CD4-positive, CD25-positive, alpha-beta regulatory T cell (primary cell): ENCODE results near the gene SEMA3D. TPM values are rescaled to one million over a fixed set of nuclear protein-coding genes. Genes with fewer than 3 reads are reported as not detected.

ENCODE experiments used
- ATAC-seq, 2 donors: fragments of 150-1000 bp; cut with Tn5 transposase; one replicate each; pipeline ENCODE4 v1.10.0; 2021; ENCODE audit warnings: low read depth in 2 of 2, moderate number of reproducible peaks in 2 of 2, moderate library complexity in 1 of 2
- DNase-seq, 3 donors: peaks; one replicate each; pipeline versions ENCODE4 v3.0.0 to v3.0.0-alpha.2; 2012 to 2022; ENCODE audit warnings: mixed read lengths in 1 of 3
- H3K27ac ChIP-seq: one replicate; pipeline ENCODE4 v1.7.0; 2013; ENCODE audit warnings: mild to moderate bottlenecking, low read length; ENCODE audit not compliant: insufficient read depth, poor library complexity, severe bottlenecking
- H3K27me3 ChIP-seq: one replicate; pipeline ENCODE4 v1.7.0; 2013; ENCODE audit warnings: low read length; ENCODE audit not compliant: control insufficient read depth, insufficient read depth
- H3K36me3 ChIP-seq: one replicate; pipeline ENCODE4 v1.7.0; 2013; ENCODE audit warnings: mild to moderate bottlenecking, low read length, moderate library complexity; ENCODE audit not compliant: control insufficient read depth, insufficient read depth
- H3K4me1 ChIP-seq: 2 replicates; pipeline ENCODE4 v1.7.0; 2013; ENCODE audit warnings: mild to moderate bottlenecking, low read length; ENCODE audit not compliant: insufficient read depth, control insufficient read depth, poor library complexity, severe bottlenecking
- H3K4me3 ChIP-seq: one replicate; pipeline ENCODE4 v1.7.0; 2013; ENCODE audit warnings: low read depth, mild to moderate bottlenecking, low read length, moderate library complexity
- H3K9me3 ChIP-seq, 2 experiments: 1 replicate in 1 of 2; 2 replicates in 1 of 2; pipeline ENCODE4 v1.7.0; 2013; ENCODE audit warnings: low read length in 2 of 2, mild to moderate bottlenecking in 1 of 2, moderate library complexity in 1 of 2; ENCODE audit not compliant: control insufficient read depth in 2 of 2
- H3K27ac Mint-ChIP-seq, 3 donors: one replicate each; pipeline ENCODE4 v1.8.0; 2020 to 2022; ENCODE audit warnings: mild to moderate bottlenecking in 3 of 3, mixed read lengths in 3 of 3, moderate library complexity in 2 of 3
- H3K27me3 Mint-ChIP-seq: one replicate; pipeline ENCODE4 v1.8.0; 2022; ENCODE audit warnings: mild to moderate bottlenecking, mixed read lengths
- H3K36me3 Mint-ChIP-seq: one replicate; pipeline ENCODE4 v1.8.0; 2020; ENCODE audit warnings: mixed read lengths
- H3K4me1 Mint-ChIP-seq, 4 donors: one replicate each; pipeline ENCODE4 v1.8.0; 2020 to 2022; ENCODE audit warnings: mixed read lengths in 4 of 4, mild to moderate bottlenecking in 1 of 4
- H3K4me3 Mint-ChIP-seq, 4 donors: one replicate each; pipeline ENCODE4 v1.8.0; 2020 to 2022; ENCODE audit warnings: mild to moderate bottlenecking in 4 of 4, mixed read lengths in 4 of 4, moderate library complexity in 3 of 4
- H3K9me3 Mint-ChIP-seq, 7 donors: one replicate each; pipeline ENCODE4 v1.8.0; 2020 to 2022; ENCODE audit warnings: mixed read lengths in 7 of 7, mild to moderate bottlenecking in 3 of 7, moderate library complexity in 2 of 7
- polyA plus RNA-seq, 4 donors: library from polyadenylated mRNA; unstranded; fragments of 300-500 nt; fragmentation: Illumina TruSeq; gene quantifications; one replicate each; pipeline ENCODE4 v1.2.3, GENCODE V29; 2021
- total RNA-seq: library from RNA; stranded (reverse); gene quantifications from one replicate; pipeline ENCODE4 v1.2.3, GENCODE V29; 2022

SEMA3D gene
- total and polyA plus RNA-seq, 5 donors from 2014 or later: not detected

GRCh38 chr7:85023916-85024315 is 162.9 kb downstream of the SEMA3D start:
- H3K4me3 Mint-ChIP-seq: no peak overlapping the region
- ATAC-seq (no peak), DNase-seq (no peak)
- no peaks in the 10 kb centered on the region for H3K36me3 ChIP-seq
- H3K4me3 ChIP-seq: no peak overlapping the region
- no peak overlapping the region for H3K27ac ChIP-seq
- H3K4me1 Mint-ChIP-seq: no peaks in the 10 kb centered on the region
- no peak overlapping the region for H3K27ac Mint-ChIP-seq
- H3K27me3 ChIP-seq: no peaks in the 10 kb centered on the region
- H3K36me3 Mint-ChIP-seq: no peaks in the 10 kb centered on the region
- no peaks in the 10 kb centered on the region for H3K9me3 ChIP-seq
- no peaks in the 10 kb centered on the region for H3K9me3 Mint-ChIP-seq
- H3K4me1 ChIP-seq: no peaks in the 10 kb centered on the region
- no peaks in the 10 kb centered on the region for H3K27me3 Mint-ChIP-seq

GRCh38 chr7:85023066-85023712 is 163.7 kb downstream of the SEMA3D start:
- H3K4me3 Mint-ChIP-seq: no peak overlapping the region
- no peaks in the 10 kb centered on the region for H3K36me3 Mint-ChIP-seq
- no peaks in the 10 kb centered on the region for H3K27me3 Mint-ChIP-seq
- Histone ChIP-seq H3K36me3 (no peaks in the 10 kb centered on the region), H3K4me1 (no peaks in the 10 kb centered on the region), H3K9me3 (no peaks in the 10 kb centered on the region), H3K27ac (no peak overlapping the region), H3K4me3 (no peak overlapping the region), H3K27me3 (no peaks in the 10 kb centered on the region)
- ATAC-seq (no peak), DNase-seq (peak in 2 of 3 donors; percentile 21 to 24)
- no peak overlapping the region for H3K27ac Mint-ChIP-seq
- no peaks in the 10 kb centered on the region for H3K4me1 Mint-ChIP-seq
- no peaks in the 10 kb centered on the region for H3K9me3 Mint-ChIP-seq

GRCh38 chr7:85022064-85022697 is 164.7 kb downstream of the SEMA3D start:
- Mint-ChIP-seq H3K4me3 (no peak overlapping the region), H3K27ac (no peak overlapping the region), H3K27me3 (no peaks in the 10 kb centered on the region), H3K9me3 (no peaks in the 10 kb centered on the region), H3K4me1 (no peaks in the 10 kb centered on the region), H3K36me3 (no peaks in the 10 kb centered on the region)
- H3K27me3 ChIP-seq: no peaks in the 10 kb centered on the region
- ATAC-seq (no peak), DNase-seq (no peak)
- no peak overlapping the region for H3K27ac ChIP-seq
- H3K4me3 ChIP-seq: no peak overlapping the region
- H3K36me3 ChIP-seq: no peaks in the 10 kb centered on the region
- no peaks in the 10 kb centered on the region for H3K4me1 ChIP-seq
- no peaks in the 10 kb centered on the region for H3K9me3 ChIP-seq

GRCh38 chr7:85021101-85021704 is 165.7 kb downstream of the SEMA3D start:
- Histone ChIP-seq H3K27me3 (no peaks in the 10 kb centered on the region), H3K27ac (no peak overlapping the region), H3K36me3 (no peaks in the 10 kb centered on the region), H3K4me1 (no peaks in the 10 kb centered on the region), H3K9me3 (no peaks in the 10 kb centered on the region), H3K4me3 (no peak overlapping the region)
- no peak for ATAC-seq
- no peak overlapping the region for H3K27ac Mint-ChIP-seq
- H3K9me3 Mint-ChIP-seq: peaks cover 0 to 3% (median 0%) of the 10 kb centered on the region in 7 donors
- no peak overlapping the region for H3K4me3 Mint-ChIP-seq
- no peak for DNase-seq
- H3K4me1 Mint-ChIP-seq: no peaks in the 10 kb centered on the region
- H3K36me3 Mint-ChIP-seq: no peaks in the 10 kb centered on the region
- no peaks in the 10 kb centered on the region for H3K27me3 Mint-ChIP-seq

- Histone ChIP-seq H3K27ac (no peak overlapping the region), H3K36me3 (no peaks in the 10 kb centered on the region), H3K9me3 (no peaks in the 10 kb centered on the region), H3K4me1 (no peaks in the 10 kb centered on the region), H3K27me3 (no peaks in the 10 kb centered on the region), H3K4me3 (no peak overlapping the region)
- H3K4me3 Mint-ChIP-seq: no peak overlapping the region
- no peaks in the 10 kb centered on the region for H3K27me3 Mint-ChIP-seq
- no peak for DNase-seq
- H3K9me3 Mint-ChIP-seq: peaks cover 0 to 6% (median 0%) of the 10 kb centered on the region in 7 donors
- H3K4me1 Mint-ChIP-seq: no peaks in the 10 kb centered on the region
- H3K27ac Mint-ChIP-seq: no peak overlapping the region
- no peak for ATAC-seq
- H3K36me3 Mint-ChIP-seq: no peaks in the 10 kb centered on the region
Measured at GRCh38 chr7:85019778-85020177, 167.1 kb downstream of the SEMA3D start.

- DNase-seq: no peak
- Histone ChIP-seq H3K36me3 (no peaks in the 10 kb centered on the region), H3K4me1 (no peaks in the 10 kb centered on the region), H3K9me3 (no peaks in the 10 kb centered on the region), H3K27ac (no peak overlapping the region), H3K4me3 (no peak overlapping the region), H3K27me3 (no peaks in the 10 kb centered on the region)
- no peak for ATAC-seq
- Mint-ChIP-seq H3K27ac (no peak overlapping the region), H3K9me3 (peaks cover 0 to 6% (median 0%) of the 10 kb centered on the region in 7 donors), H3K4me3 (no peak overlapping the region), H3K36me3 (no peaks in the 10 kb centered on the region), H3K4me1 (no peaks in the 10 kb centered on the region), H3K27me3 (no peaks in the 10 kb centered on the region)
Measured at GRCh38 chr7:85019176-85019575, 167.7 kb downstream of the SEMA3D start.

- Mint-ChIP-seq H3K4me1 (no peaks in the 10 kb centered on the region), H3K27me3 (no peaks in the 10 kb centered on the region), H3K36me3 (no peaks in the 10 kb centered on the region), H3K9me3 (peaks cover 0 to 7% (median 0%) of the 10 kb centered on the region in 7 donors), H3K4me3 (no peak overlapping the region), H3K27ac (no peak overlapping the region)
- H3K4me1 ChIP-seq: no peaks in the 10 kb centered on the region
- ATAC-seq: no peak
- H3K36me3 ChIP-seq: no peaks in the 10 kb centered on the region
- DNase-seq: no peak
- no peaks in the 10 kb centered on the region for H3K27me3 ChIP-seq
- H3K27ac ChIP-seq: no peak overlapping the region
- H3K4me3 ChIP-seq: no peak overlapping the region
- H3K9me3 ChIP-seq: no peaks in the 10 kb centered on the region
Measured at GRCh38 chr7:85018498-85018897, 168.4 kb downstream of the SEMA3D start.

GRCh38 chr7:85016286-85016685 is 170.6 kb downstream of the SEMA3D start:
- Histone ChIP-seq H3K9me3 (no peaks in the 10 kb centered on the region), H3K27ac (no peak overlapping the region), H3K27me3 (no peaks in the 10 kb centered on the region), H3K4me3 (no peak overlapping the region), H3K4me1 (no peaks in the 10 kb centered on the region), H3K36me3 (no peaks in the 10 kb centered on the region)
- Mint-ChIP-seq H3K27me3 (no peaks in the 10 kb centered on the region), H3K4me1 (no peaks in the 10 kb centered on the region), H3K36me3 (no peaks in the 10 kb centered on the region), H3K27ac (no peak overlapping the region), H3K9me3 (peaks cover 0 to 10% (median 0%) of the 10 kb centered on the region in 7 donors), H3K4me3 (no peak overlapping the region)
- ATAC-seq (no peak), DNase-seq (no peak)
